HL-60 (cell line): ENCODE results near the gene MAP3K20.

Experiments
- CTCF ChIP-seq: IDR thresholded peaks from one replicate; pipeline ENCODE4 v1.5.1; 2011; ENCODE audit warnings: low read length, control low read depth, inconsistent platforms; ENCODE audit not compliant: insufficient read depth
- POLR2AphosphoS5 ChIP-seq: IDR thresholded peaks from 2 replicates; pipeline ENCODE4 v1.6.1; 2012; ENCODE audit warnings: low read depth
- REST ChIP-seq: IDR thresholded peaks from 2 replicates; pipeline ENCODE4 v1.6.1; 2012; ENCODE audit warnings: low read depth; ENCODE audit not compliant: insufficient replicate concordance
- SPI1 ChIP-seq: IDR thresholded peaks from 2 replicates; pipeline ENCODE4 v1.6.1; 2012; ENCODE audit warnings: low read depth, mild to moderate bottlenecking, borderline replicate concordance

- no peak for TF ChIP-seq CTCF
- no peak for TF ChIP-seq POLR2AphosphoS5
- TF ChIP-seq REST = no peak
- no peak for TF ChIP-seq SPI1
Measured at GRCh38 chr2:173311844-173312606, 236.4 kb downstream of the MAP3K20 start.
